C4-2B (cell line): ENCODE data around the gene R3HDM2.

Experiments used
- CTCF ChIP-seq: fragments of 450-650 bp; conservative IDR thresholded peaks from 2 replicates; pipeline ENCODE4 v1.5.1; 2017; ENCODE audit warnings: mild to moderate bottlenecking
- ZFX ChIP-seq: fragments of 450-650 bp; IDR thresholded peaks from 2 replicates; pipeline ENCODE4 v1.6.1; 2017

- TF ChIP-seq CTCF: no peak
- TF ChIP-seq ZFX: peak; percentile 76; the same call in 1 of the 2 replicates
Observed at GRCh38 chr12:57229634-57230380, 201.0 kb downstream of the R3HDM2 start, which contains the start of gene SHMT2.
